ENCODE results near the gene DDI2.

The DDI2 gene

DNA sequence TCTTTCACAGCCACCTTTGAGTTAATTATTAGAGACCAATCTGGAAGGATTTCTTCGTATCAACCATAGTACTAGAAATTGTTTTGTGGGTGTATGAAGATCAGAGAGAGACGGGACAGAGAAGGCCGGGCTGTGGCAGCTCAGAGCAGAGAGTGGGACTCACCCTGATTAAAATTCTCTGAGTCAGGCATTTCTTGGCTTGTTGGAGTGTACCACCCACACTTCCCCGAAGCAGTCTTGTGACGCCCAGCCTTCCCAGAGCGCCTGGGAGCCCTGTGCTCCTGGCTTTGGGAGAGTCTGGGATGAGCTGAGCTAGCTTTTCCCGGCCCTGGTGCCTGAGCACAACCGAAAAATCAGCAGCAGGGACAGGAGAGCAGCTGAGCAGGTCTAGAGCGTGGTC lies 86.3 kb downstream of the DDI2 start:
- DNase-seq (ENCODE audit: low read depth), result no peak

DNA sequence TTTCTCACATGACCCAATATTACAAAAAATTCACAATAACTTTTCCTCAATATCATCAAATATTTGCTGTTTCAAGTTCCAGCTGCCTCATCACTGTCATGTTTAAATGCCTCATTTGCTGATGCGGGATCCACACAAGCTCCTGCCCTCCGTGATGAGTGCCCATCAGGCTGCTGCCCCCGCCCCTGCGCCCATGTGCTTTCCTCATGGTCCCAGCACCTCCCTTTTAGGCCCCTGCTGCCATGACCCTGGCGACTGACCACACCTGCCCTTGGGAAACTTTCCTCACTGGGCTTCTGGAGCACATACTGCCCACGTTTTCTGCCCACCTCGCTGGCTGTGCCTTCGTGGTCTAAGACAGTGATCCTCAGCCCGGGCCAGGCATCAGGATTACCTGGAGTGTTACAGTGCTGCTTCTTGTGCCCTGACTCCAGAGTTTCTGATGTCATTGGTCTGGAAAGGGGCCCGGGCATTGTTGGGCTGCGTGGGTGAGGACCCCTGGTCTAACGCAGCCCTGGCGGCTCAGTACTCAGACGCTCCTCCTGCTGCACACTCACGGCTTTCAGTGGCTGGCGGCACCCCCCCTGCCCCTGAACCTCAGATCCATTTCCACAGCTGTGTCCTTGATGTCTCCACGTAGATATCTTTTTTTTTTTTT lies 87.4 kb downstream of the DDI2 start:
- no peak for DNase-seq (ENCODE audit: low read depth)

DNA sequence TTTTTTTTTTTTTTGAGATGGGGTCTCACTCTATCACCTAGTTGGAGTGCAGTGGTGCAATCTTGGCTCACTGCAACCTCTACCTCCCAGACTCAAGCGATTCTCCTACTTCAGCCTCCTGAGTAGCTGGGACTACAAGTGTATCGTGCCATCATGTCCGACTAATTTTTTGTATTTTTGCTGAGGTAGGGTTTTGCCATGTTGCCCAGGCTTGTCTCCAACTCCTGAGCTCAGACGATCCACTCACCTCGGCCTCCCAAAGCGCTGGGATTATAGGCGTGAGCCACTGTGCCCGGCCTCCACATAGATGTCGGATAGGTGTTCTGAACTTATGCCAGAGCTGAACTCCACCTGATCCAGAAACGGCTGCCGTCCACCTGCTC lies 87.9 kb downstream of the DDI2 start:
- DNase-seq (ENCODE audit: low read depth), result no peak

DNA sequence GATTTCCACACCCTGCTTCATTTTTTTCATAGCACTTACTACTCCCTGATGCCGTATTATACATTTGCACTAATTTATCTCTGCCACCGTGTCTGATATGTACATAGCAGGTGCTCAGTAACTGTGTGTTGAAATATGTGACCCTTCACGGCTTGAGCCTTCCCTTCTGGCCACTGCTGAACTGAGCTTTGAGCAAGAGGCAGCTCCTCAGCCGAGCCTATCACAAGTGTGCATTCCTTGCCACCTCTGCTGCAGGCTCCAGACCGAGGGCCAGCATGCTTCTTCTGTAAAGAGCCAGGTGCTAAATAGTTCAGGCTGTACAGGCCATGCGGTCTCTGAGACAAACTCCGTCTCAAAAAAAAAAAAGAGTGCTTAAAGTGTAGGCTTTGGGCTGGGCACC lies 89.5 kb downstream of the DDI2 start:
- no peak for DNase-seq (ENCODE audit: low read depth)

DNA sequence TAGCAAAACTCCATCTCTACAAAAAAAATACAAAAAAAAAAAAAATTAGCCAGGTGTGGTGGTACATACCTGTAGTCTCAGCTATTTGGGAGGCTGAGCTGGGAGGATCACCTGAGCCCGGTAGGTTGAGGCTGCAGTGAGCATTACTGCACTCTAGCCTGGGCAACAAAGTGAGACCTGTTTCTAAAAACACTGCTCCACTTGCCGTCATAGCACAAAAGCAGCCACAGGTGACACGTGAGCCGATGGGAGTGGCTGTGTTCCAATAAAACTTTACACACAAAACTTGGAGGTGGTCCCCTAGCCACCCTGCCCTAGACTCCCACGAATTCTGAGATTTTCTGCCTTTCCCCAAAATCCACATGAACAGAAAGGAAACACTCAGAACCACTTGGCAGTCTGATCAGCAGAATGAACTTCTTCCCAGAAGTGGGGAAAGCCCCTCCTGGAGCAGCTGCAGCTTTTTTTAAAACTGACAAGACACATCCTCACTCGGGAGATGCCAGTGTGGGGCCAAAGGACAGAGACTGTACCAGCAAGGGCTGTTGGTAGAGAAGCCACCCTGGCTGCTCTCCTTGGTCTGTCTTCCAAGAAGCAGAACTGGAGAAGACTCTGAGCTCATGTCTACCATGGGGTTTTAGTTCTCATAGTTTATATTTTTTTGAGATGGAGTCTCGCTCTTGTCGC lies 90.1 kb downstream of the DDI2 start:
- no peak for DNase-seq (ENCODE audit: low read depth)

DNA sequence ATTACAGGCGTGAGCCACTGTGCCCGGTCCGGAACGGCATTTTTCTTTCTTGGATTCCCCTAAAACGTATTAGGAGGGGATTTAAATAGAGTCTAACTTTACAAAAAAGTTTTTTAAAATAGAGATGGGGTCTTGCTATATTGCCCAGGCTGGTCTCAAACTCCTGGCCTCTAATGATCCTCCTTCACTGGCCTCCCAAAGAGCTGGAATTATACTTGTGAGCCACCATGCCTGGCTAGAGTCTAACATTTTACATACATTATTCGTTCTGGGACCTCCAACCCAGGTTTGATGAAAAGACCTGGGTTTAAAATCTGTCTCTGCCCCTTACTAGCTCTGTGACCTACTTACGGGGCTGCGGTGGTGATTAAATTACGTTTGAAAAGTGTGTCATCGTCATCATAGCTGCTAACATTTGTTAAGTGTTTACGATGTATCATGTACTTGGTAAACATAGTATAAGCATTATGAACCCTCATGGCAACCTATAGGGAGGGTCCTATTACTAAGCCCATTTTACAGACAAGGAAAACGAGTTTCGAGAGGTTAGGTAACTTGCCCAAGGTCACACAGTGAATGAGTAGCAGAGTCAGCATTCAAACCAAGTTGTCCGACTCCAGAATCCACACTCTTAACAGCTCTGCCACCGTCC lies 91.4 kb downstream of the DDI2 start:
- DNase-seq (ENCODE audit: low read depth), result no peak

DNA sequence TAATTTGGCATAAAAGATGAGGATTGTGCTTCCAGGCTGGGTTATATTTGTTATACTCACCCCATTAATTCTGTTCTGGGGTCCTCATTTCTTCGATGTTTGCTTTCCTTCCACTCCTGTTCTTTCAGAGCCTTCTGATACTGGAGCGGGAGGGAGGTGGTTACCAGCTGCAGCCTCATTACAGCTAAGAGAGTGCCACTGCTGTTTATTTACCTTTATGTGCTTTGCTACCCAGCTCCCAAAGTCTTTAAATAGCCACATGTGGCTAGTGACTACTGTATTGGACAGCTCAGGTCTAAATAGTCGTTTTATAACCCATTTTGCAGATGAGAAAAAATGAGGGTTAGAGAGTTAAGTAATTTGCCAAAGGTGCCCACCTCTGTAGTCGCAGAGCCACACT lies 92.0 kb downstream of the DDI2 start:
- DNase-seq (ENCODE audit: low read depth), result no peak

DNA sequence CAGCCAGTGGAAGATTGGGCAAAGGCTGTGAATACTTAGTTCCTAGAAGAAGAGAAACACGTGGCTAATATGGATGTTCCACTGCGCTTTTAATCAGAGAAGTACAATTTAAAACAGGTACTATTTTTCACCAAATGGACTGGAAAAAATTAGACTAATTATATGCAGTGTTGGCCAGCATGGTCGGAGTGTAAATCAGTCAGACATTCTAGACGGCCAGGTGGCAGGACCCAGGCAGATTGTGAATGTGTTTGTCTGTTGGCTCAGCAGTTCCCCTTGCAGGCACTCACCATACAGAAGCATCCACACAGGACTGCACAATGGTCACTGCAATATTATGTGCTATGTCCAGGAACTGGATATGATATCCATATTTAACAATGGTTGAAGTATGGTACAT lies 94.9 kb downstream of the DDI2 start:
- DNase-seq (ENCODE audit: low read depth), result no peak

DNA sequence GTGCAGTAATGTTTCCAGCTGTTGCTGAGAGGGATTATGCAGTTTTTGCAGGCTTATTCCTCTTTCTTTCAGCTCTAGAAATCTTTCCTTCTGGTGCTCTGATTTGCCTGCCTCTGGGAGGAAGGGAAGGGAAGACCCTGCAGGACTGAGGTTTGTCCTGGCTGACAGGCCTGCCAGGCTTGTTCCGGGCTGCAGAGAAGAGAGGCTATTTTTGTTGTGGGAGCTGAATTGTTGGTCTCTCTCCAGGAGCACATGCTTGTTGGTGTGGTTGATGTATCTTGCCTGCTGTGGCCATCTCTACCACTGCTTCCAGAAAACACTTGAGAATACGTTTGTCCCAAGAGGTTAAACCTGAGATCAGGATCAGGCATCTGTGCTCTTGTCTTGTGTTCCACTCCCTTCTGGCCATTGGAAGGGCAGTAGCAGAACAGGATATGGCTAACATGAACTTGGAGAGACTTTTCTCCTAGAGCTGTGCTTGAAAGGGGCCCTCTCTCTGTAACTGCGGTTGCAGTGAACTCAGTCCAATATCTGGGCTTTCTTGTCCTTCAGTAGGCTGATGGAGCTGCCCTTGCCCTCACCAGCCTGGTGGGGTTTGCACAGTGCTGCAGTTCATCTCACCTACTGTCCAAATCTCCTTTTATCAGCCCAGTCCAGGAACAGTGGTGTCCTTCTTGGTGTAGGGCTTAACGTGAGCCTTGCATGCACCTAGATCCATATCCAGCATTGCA lies 97.3 kb downstream of the DDI2 start:
- DNase-seq (ENCODE audit: low read depth), result no peak

DNA sequence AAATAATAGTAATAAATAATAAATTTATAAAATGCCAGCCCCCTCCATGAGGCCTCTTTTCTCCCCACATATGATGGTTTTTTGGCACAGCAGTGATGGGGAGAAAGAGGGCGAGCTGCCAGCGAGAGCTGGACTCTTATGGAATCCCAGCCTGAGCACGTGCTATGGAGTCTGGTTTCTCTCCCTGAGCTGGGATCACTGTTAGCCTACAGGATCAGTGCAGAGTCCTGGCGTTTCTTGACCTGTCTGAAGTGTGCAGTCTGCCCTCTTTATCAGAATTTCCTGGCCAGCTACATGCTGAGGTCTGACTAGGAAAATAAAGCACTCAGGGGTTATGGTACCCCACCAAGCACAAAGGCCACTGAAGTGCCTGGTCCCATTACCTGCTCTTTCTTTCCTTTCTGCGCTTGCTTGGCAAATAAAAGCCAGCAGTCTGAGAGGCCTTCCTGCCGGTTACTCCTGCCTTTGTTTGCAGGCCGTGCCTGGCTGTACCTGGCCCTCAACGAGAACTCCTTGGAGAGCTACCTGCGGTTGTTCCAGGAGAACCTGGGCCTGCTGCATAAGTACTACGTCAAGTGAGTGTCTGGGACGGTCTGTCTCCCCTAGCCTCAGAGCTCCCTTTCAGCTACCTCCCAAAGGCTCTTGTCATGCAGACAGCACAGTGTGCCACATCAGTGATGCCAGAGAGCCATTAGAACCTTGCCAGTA lies 100.3 kb downstream of the DDI2 start:
- DNase-seq (ENCODE audit: low read depth), result no peak

DNA sequence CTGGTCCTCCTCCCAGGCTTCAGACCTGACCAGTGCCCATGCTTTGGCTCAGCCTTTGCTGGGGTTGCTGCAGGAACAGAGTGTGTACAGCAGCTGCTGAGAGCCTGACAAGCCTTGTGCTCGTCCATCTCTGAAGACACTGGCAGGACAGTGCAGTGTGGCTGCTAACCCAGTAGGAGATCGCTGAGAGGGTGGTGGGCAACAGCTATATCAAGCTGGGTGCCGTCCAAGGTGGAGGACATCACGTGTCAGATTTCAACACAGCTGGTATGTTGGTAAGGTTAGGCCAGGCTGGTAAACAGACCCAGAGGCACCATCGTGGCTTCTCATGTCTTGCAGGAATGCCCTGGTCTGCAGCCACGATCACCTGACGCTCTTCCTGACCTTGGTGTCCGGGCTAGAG lies 100.9 kb downstream of the DDI2 start:
- no peak for DNase-seq (ENCODE audit: low read depth)
